Fibroblast of skin of left quadriceps (primary cell): Measurements from ENCODE around the gene ST7.
"Not testable (repeated sequence)": the region's sequence is repeated elsewhere in the genome, so short reads cannot be mapped to it uniquely, and the experiment has no call there.

Source experiments
- DNase-seq, 2 experiments: peaks; one replicate each; pipeline ENCODE4 v3.0.0-alpha.2; 2013; ENCODE audit warnings: low read depth in 2 of 2

The ST7 gene

GRCh38 chr7:117096330-117096729 is 143.0 kb downstream of the ST7 start:
- no peak for DNase-seq

DNA sequence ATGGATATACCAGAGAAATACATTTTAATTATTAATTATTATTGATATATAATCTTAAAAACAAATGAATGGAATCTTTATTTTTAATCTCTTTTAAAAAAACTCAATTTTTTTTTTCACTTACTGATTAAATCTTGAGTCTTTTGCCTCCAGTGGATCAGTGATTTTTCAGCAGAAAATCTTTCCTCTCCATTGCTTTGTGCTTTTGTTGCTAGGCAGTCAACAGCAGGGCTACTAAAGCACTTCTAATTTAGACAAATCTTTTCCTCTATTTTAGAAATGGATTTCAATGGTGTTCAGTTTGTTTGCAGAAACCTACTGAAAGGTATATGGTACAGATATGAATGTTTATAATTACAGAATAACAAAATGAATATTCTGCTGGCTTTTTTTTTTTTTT is 143.6 kb downstream of the ST7 start:
- DNase-seq = no peak

GRCh38 chr7:117097860-117098259 is 144.6 kb downstream of the ST7 start:
- DNase-seq = no peak

GRCh38 chr7:117098457-117098856 is 145.2 kb downstream of the ST7 start:
- DNase-seq = peak; percentile 85 to 89

- DNase-seq = no peak
Observed at GRCh38 chr7:117101026-117101425, 147.7 kb downstream of the ST7 start.

DNA sequence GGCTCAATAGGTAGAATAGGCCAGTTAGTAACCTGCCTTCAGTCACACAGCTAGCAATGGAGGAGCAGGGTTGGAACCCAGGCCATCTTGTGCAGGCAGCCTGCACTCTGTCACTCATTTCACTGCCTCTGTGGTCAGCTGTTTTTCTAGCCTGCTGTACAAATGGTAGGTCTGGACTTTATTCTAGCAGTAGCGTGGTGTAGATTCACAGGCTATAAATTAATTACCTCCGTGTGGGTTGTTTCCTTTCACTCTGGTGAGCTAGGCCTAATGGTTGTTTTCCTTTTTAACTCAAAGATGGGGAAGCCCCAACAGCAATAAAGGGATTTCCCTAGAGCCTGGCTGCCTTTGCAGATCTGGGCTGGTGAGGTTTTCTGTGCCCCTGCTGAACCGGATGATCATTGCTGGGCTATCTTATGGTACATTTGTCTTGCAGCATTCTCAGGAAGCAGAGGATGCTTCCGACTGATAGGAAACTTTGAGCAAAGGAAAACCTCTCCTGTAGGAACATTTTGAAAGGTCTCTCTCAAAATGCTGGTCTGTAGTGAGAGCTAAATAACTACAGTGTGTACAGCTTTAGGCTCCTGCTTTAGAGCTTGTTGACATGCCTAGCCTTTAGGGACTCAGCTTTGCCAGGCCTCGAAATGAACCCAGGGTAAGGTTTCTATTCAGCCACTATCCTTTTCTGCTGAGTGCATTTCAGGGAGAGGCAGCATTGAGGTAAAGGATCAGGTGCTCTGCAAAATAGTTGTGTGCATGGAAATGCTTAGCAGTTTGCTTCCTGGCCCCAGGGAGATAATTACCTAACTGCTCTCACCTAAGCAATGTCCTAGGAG is 157.4 kb downstream of the ST7 start:
- no peak for DNase-seq

GRCh38 chr7:117111535-117111934 is 158.2 kb downstream of the ST7 start:
- no peak for DNase-seq

GRCh38 chr7:117112640-117113039 is 159.3 kb downstream of the ST7 start:
- no peak for DNase-seq

- no peak for DNase-seq
Observed at GRCh38 chr7:117113871-117114270, 160.6 kb downstream of the ST7 start.

DNA sequence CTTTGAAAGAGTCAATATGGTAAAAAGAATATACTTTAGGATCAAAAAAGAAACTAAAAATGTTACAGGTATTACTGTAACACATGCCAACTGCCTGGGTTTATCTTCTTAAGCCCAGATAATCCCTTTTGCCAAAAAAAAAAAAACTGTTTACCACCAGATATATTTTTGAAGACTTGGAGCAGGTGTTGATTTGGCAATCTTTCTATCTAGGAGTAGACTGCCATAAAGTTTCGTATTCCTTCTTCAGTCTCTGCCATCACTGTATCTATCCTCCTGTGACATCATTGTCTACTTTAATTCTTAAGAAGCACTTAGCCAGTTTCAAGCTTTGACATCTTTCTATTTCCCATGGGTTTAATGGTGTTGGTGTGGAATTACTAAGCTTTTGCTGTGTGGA is 161.0 kb downstream of the ST7 start:
- no peak for DNase-seq

DNA sequence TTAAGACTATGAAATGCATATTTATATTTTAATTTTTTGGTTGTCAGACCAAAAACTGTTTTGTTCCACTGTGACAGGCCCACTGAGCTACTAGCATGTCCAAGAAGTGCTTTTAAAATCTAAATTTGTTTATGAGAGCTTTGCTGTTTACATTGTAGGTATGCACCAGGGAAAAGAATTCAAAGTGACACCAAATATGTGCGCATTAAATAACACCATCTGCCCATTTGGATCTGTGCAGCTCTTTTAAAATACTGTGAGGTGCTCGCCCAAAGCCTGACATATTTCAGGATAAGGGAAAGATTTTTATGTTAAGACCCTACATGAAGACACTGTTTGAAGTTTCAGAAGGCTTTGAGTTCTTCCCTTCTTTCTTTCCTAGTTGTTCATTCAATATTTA is 162.9 kb downstream of the ST7 start:
- no peak for DNase-seq

- no peak for DNase-seq
Observed at GRCh38 chr7:117117172-117117571, 163.9 kb downstream of the ST7 start.

- DNase-seq = no peak
Observed at GRCh38 chr7:117118579-117119180, 165.4 kb downstream of the ST7 start.

DNA sequence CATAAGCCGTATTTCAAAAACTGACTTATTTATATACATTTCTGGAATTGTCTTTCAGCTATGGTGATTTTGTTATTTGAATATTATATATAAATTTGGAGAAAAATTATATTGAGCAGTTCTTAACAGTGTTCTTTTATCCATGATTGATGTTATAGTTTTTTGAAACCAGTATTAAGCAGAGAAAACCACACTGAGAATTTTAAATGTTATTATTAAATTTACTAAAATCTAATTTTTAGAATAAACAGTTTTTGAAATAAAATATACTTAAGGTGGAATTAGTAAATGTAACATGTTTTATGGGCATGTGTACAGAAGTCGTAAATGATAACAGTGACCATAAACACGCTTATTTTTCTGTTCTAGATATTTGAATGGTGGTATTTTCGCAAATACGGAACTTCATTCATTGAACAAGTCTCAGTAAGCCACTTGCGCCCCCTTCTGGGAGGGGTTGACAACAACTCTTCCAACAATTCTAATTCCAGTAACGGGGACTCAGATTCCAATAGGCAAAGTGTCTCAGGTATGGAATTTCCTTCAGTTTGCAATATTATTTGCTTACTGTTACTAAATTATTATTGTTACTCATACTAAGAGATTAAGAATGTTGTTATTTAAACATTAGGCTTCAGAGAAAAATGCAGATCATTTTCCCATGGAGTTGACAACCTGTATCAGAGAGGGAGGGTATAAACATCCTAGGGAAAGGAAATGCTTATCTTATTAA is 166.1 kb downstream of the ST7 start:
- DNase-seq = peak; percentile 56 to 63

- not testable (repeated sequence) for DNase-seq
Observed at GRCh38 chr7:117120321-117120720, 167.0 kb downstream of the ST7 start.

DNA sequence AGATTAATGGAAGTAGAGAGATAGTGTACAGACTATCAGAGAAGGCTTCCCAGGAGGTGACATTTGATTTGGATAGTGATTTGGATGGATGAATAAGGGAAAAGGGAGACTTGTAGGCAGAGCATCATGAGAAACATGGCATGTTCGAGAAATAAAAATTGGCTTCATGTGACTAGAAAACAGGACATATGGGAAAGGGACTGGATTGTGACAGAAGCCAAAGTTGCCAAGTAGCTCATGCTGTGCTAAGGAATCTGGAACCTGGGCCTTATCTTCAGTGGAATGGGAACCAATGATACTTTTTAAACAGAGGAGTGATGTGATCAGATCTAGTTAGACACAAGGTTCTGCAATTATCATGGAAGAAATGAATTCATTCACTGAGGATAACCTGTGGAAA is 168.7 kb downstream of the ST7 start:
- not testable (repeated sequence) for DNase-seq

DNA sequence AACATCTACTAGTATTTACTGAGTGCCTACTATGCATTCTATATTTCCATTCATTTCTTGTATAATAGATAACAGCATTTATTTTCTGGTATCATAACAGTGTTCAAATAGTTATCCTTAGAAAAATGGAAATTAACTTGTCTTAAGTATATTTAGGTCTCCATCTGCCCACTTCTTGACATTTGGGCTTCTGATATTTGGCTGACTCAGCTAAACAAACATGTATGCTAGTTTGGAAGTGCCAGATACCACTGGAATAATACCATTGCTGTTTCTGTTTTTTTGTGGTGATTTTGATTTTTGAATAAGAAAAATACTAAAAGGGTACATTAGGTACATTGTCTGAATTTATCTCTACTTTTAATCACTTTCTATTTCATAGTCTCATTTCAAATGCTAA is 169.2 kb downstream of the ST7 start:
- DNase-seq = no peak

- DNase-seq = no peak
Observed at GRCh38 chr7:117123311-117123926, 170.1 kb downstream of the ST7 start.

- peak; percentile 42 to 52 for DNase-seq
Observed at GRCh38 chr7:117124591-117125220, 171.4 kb downstream of the ST7 start.

DNA sequence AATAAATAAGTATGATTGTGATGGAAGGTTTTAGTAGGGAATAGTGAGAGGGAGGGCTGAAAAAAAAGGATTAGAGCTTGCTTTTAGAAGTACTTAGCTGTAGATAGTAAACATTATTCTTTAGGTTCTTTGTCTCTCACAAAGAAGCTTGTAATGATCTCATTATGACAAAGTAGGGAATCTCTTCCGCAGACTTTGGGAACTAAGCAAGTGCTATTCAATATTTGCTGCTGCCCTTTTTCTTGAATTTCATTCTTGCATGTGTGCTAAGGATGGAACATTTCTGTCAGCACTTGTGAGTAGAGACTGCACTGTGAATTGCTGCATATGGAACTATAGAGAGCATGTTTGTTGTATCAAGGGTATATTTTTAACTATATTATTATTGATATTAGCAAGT is 173.4 kb downstream of the ST7 start:
- DNase-seq = no peak

DNA sequence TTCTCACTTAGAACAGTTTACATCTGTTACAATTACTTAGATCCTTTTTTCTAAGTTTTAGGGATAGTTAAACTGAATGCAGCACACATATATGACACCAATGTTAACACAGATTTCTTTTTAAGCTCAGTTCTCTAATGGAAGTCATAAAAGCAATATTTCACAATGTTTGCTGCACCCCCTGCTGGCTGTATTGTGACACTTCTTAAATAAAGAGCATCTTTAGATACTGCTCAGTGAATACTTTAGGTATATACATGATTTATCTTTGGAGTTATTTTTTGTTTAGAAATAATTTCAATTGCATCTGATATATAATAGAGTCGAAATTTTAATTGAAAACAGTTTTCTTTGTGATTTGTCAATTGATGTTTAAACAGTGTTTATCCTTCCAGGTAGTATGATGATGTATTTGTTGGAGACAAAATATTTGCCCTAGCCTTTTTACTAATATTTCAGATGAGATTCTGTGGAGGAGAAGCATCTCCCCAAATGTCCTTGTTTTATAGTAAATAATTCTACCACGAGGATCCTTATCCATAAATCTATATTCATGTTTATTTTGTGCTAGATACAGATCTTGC is 174.4 kb downstream of the ST7 start:
- DNase-seq = peak; percentile 38 to 42
